ENCODE data around the gene ZNF195.
"Not testable (repeated sequence)": the region's sequence is repeated elsewhere in the genome, so short reads cannot be mapped to it uniquely, and the experiment has no call there.

Gene ZNF195

GRCh38 chr11:3378426-3379423 is at the start of gene ZNF195:
ZNF195 (minus strand) TSS chr11:3379146; CDS start chr11:3379040, 106 bp downstream.
- H3K4me3 ChIP-seq (ENCODE audit: low read depth, low read length) = peak within 1 kb of the TSS; percentile 89
- TF ChIP-seq MYC (IDR thresholded peaks at IDR 0.05; ENCODE audit: low read depth, low read length) (peak; percentile 80; the same call in 1 of the 2 replicates), POLR2A (IDR thresholded peaks at IDR 0.05; ENCODE audit: extremely low read depth, insufficient read length) (peak; percentile 85), CTCF (IDR thresholded peaks at IDR 0.05; ENCODE audit: low read depth, low read length) (no peak), MAX (IDR thresholded peaks at IDR 0.05; ENCODE audit: low read depth, low read length) (peak; percentile 82)
- DNase-seq (ENCODE audit: low read depth) = peak; percentile 99

GRCh38 chr11:3428076-3428475 is 49.1 kb upstream of the ZNF195 start:
- H3K4me3 ChIP-seq (ENCODE audit: low read depth, low read length); DNase-seq (ENCODE audit: low read depth): not testable (repeated sequence)

GRCh38 chr11:3426541-3426940 is 47.6 kb upstream of the ZNF195 start:
- not testable (repeated sequence) for H3K4me3 ChIP-seq (ENCODE audit: low read depth, low read length); DNase-seq (ENCODE audit: low read depth)

GRCh38 chr11:3423928-3424327 is 45.0 kb upstream of the ZNF195 start:
- not testable (repeated sequence) for DNase-seq (ENCODE audit: low read depth); H3K4me3 ChIP-seq (ENCODE audit: low read depth, low read length)

- not testable (repeated sequence) for DNase-seq (ENCODE audit: low read depth)
- H3K4me3 ChIP-seq (ENCODE audit: low read depth, low read length) = peak overlapping the region; percentile 32
These were observed 44.3 kb upstream of the ZNF195 start for GRCh38 chr11:3423138-3423731.

GRCh38 chr11:3422380-3423137 is 43.6 kb upstream of the ZNF195 start:
- H3K4me3 ChIP-seq (ENCODE audit: low read depth, low read length) = peak overlapping the region; percentile 63
- TF ChIP-seq MYC (IDR thresholded peaks at IDR 0.05; ENCODE audit: low read depth, low read length) (0 out of 2 replicates have a peak, but pooled peaks have one; percentile 25), MAX (IDR thresholded peaks at IDR 0.05; ENCODE audit: low read depth, low read length) (peak; percentile 74)
- DNase-seq (ENCODE audit: low read depth) = peak; percentile 95

- peak overlapping the region; percentile 63 for H3K4me3 ChIP-seq (ENCODE audit: low read depth, low read length)
- peak; percentile 48 for DNase-seq (ENCODE audit: low read depth)
- TF ChIP-seq MAX (IDR thresholded peaks at IDR 0.05; ENCODE audit: low read depth, low read length) = 0 out of 2 replicates have a peak, but pooled peaks have one; percentile 5
These were observed 42.8 kb upstream of the ZNF195 start for GRCh38 chr11:3421608-3422379.

- DNase-seq (ENCODE audit: low read depth) = peak; percentile 12
These were observed 41.5 kb upstream of the ZNF195 start for GRCh38 chr11:3420281-3421042.

GRCh38 chr11:3419496-3419895 is 40.5 kb upstream of the ZNF195 start:
- H3K4me3 ChIP-seq (ENCODE audit: low read depth, low read length); DNase-seq (ENCODE audit: low read depth): not testable (repeated sequence)

More at GRCh38 chr11:3420281-3421042, 41.5 kb upstream of the ZNF195 start:
- not testable (repeated sequence) for H3K4me3 ChIP-seq (ENCODE audit: low read depth, low read length)
